Measurements from ENCODE around the gene EZH2. TPM values are rescaled to one million over a fixed set of nuclear protein-coding genes. Genes with fewer than 3 reads are reported as not detected.

EZH2 gene
- total and polyA plus RNA-seq, 7 donors: 0.71 to 14.6 (median 1.9) TPM

GRCh38 chr7:148854983-148855382, 29.1 kb downstream of the EZH2 start:
- TF ChIP-seq EP300 (IDR thresholded peaks at IDR 0.05) (no peak), POLR2A (IDR thresholded peaks at IDR 0.05) (no peak), CTCF (IDR thresholded peaks at IDR 0.05) (no peak), POLR2AphosphoS5 (IDR thresholded peaks at IDR 0.05) (no peak)
- 90 to 96% methylated on average over 1 of the region's 1 CpG for WGBS, 2 donors
- H3K4me3 ChIP-seq: no peak overlapping the region
- intact Hi-C loops (cut with DNase I): no loop called here
- no peaks in the 10 kb centered on the region for H3K4me1 ChIP-seq
- no peaks in the 10 kb centered on the region for H3K36me3 ChIP-seq
- H3K27ac ChIP-seq: no peak overlapping the region
- H3K9me3 ChIP-seq: no peaks in the 10 kb centered on the region
- no peaks in the 10 kb centered on the region for H3K27me3 ChIP-seq
- no peak for DNase-seq

- Histone ChIP-seq H3K27me3 (no peaks in the 10 kb centered on the region), H3K36me3 (no peaks in the 10 kb centered on the region), H3K4me3 (no peak overlapping the region), H3K9me3 (no peaks in the 10 kb centered on the region), H3K4me1 (no peaks in the 10 kb centered on the region), H3K27ac (no peak overlapping the region)
- 84 to 86% methylated on average over 1 of the region's 1 CpG for WGBS, 2 donors
- no peak for TF ChIP-seq POLR2AphosphoS5 (IDR thresholded peaks at IDR 0.05)
- intact Hi-C loops (cut with DNase I): no loop called here
- DNase-seq: no peak
Observed at GRCh38 chr7:148852272-148852671, 31.8 kb downstream of the EZH2 start.

GRCh38 chr7:148850564-148850963, 33.5 kb downstream of the EZH2 start:
- Histone ChIP-seq H3K27ac (no peak overlapping the region), H3K27me3 (no peaks in the 10 kb centered on the region), H3K4me3 (no peak overlapping the region), H3K9me3 (no peaks in the 10 kb centered on the region), H3K4me1 (no peaks in the 10 kb centered on the region), H3K36me3 (no peaks in the 10 kb centered on the region)
- no peak for DNase-seq
- TF ChIP-seq CTCF (IDR thresholded peaks at IDR 0.05): no peak
- TF ChIP-seq POLR2AphosphoS5 (IDR thresholded peaks at IDR 0.05): no peak
- TF ChIP-seq EP300 (IDR thresholded peaks at IDR 0.05): no peak
- TF ChIP-seq POLR2A (IDR thresholded peaks at IDR 0.05): no peak
- 97 to 98% methylated on average over 5 of the region's 5 CpGs for WGBS, 2 donors
- intact Hi-C loops (cut with DNase I): no loop called here

GRCh38 chr7:148849393-148850098, 34.5 kb downstream of the EZH2 start:
- H3K4me1 ChIP-seq: no peaks in the 10 kb centered on the region
- TF ChIP-seq EP300 (IDR thresholded peaks at IDR 0.05) (no peak), POLR2A (IDR thresholded peaks at IDR 0.05) (no peak), CTCF (IDR thresholded peaks at IDR 0.05) (no peak), POLR2AphosphoS5 (IDR thresholded peaks at IDR 0.05) (no peak)
- WGBS, 2 donors: 91 to 93% methylated on average over 7 of the region's 7 CpGs
- no peak for DNase-seq
- H3K27me3 ChIP-seq: no peaks in the 10 kb centered on the region
- intact Hi-C loops (cut with DNase I): no loop called here
- H3K9me3 ChIP-seq: no peaks in the 10 kb centered on the region
- H3K36me3 ChIP-seq: no peaks in the 10 kb centered on the region
- no peak overlapping the region for H3K4me3 ChIP-seq
- H3K27ac ChIP-seq: no peak overlapping the region

- Histone ChIP-seq H3K4me1 (no peaks in the 10 kb centered on the region), H3K36me3 (no peaks in the 10 kb centered on the region), H3K27ac (no peak overlapping the region), H3K4me3 (no peak overlapping the region), H3K27me3 (no peaks in the 10 kb centered on the region), H3K9me3 (no peaks in the 10 kb centered on the region)
- TF ChIP-seq POLR2A (IDR thresholded peaks at IDR 0.05) (no peak), CTCF (IDR thresholded peaks at IDR 0.05) (no peak), POLR2AphosphoS5 (IDR thresholded peaks at IDR 0.05) (no peak)
- 82 to 83% methylated on average over 9 of the region's 9 CpGs for WGBS, 2 donors
- DNase-seq: no peak
- intact Hi-C loops (cut with DNase I): no loop called here
Observed at GRCh38 chr7:148847815-148848734, 36.0 kb downstream of the EZH2 start.

Measured in sigmoid colon (tissue), 7 donors.